IMR-90 (cell line): ENCODE results near the gene NKD1. TPM values are rescaled to one million over a fixed set of nuclear protein-coding genes. Genes with fewer than 3 reads are reported as not detected.

Source experiments
- ATAC-seq: fragments of 200-7000 bp; cut with Tn5 transposase; 2 replicates; pipeline ENCODE4 v1.9.1; 2020; ENCODE audit warnings: low read depth, mild to moderate bottlenecking, moderate library complexity
- BruUV-seq: library from RNA; stranded (reverse); fragments of 400-500 nt; replicated peaks from 2 replicates; lab custom pipeline; 2021; lab: Mats Ljungman, UMichigan
- CTCF ChIA-PET: fragments of 300-600 bp; formaldehyde crosslinking; extraction: SDS; loops from one replicate; lab custom pipeline; 2021; ENCODE audit warnings: antibody characterized with exemption; lab: Yijun Ruan, JAX
- POLR2A ChIA-PET: fragments of 300-600 bp; sonication (Branson Sonifier 250); formaldehyde crosslinking; loops from one replicate; lab custom pipeline; 2022; ENCODE audit warnings: antibody characterized with exemption; ENCODE audit not compliant: unreplicated experiment; lab: Charles Lee
- DNase-seq: peaks from one replicate; pipeline ENCODE4 v3.0.0; 2013
- H2AFZ ChIP-seq: replicated peaks from 2 replicates; pipeline ENCODE3; 2013; ENCODE audit warnings: low read length, mild to moderate bottlenecking; ENCODE audit not compliant: poor library complexity
- H2AK5ac ChIP-seq: 2 replicates; pipeline ENCODE4 v1.6.1; 2013; ENCODE audit warnings: low read depth, low read length, inconsistent platforms
- H2AK9ac ChIP-seq: replicated peaks from 2 replicates; pipeline ENCODE3; 2013; ENCODE audit warnings: mild to moderate bottlenecking, low read depth, low read length, moderate library complexity; ENCODE audit not compliant: poor library complexity
- H2BK120ac ChIP-seq: 2 replicates; pipeline ENCODE4 v1.6.1; 2013; ENCODE audit warnings: low read depth, low read length, inconsistent platforms
- H2BK15ac ChIP-seq: 3 replicates; pipeline ENCODE4 v1.6.1; 2013; ENCODE audit warnings: low read depth, low read length, inconsistent platforms
- H2BK20ac ChIP-seq: 2 replicates; pipeline ENCODE4 v1.6.1; 2013; ENCODE audit warnings: low read depth, mild to moderate bottlenecking, inconsistent platforms, low read length, moderate library complexity
- H2BK5ac ChIP-seq: 2 replicates; pipeline ENCODE4 v1.6.1; 2013; ENCODE audit warnings: mild to moderate bottlenecking, low read depth, low read length, inconsistent platforms; ENCODE audit not compliant: poor library complexity, severe bottlenecking
- H3K14ac ChIP-seq: replicated peaks from 2 replicates; pipeline ENCODE4 v1.6.1; 2013; ENCODE audit warnings: low read depth, low read length, inconsistent platforms
- H3K18ac ChIP-seq: 2 replicates; pipeline ENCODE4 v1.6.1; 2013; ENCODE audit warnings: low read depth, low read length, control low read depth
- H3K23ac ChIP-seq: 2 replicates; pipeline ENCODE4 v1.6.1; 2013; ENCODE audit warnings: low read depth, low read length, inconsistent platforms
- H3K27ac ChIP-seq: 2 replicates; pipeline ENCODE4 v1.5.1; 2013; ENCODE audit warnings: mild to moderate bottlenecking, control low read depth, low read length; ENCODE audit not compliant: insufficient read depth
- H3K27me3 ChIP-seq: 2 replicates; pipeline ENCODE4 v1.6.1; 2013; ENCODE audit warnings: low read length; ENCODE audit not compliant: control insufficient read depth, insufficient read depth
- H3K36me3 ChIP-seq: 2 replicates; pipeline ENCODE4 v1.6.1; 2013; ENCODE audit warnings: low read length, mixed read lengths; ENCODE audit not compliant: control insufficient read depth, insufficient read depth
- H3K4ac ChIP-seq: 2 replicates; pipeline ENCODE4 v1.6.1; 2013; ENCODE audit warnings: low read depth, low read length, inconsistent platforms
- H3K4me1 ChIP-seq: 2 replicates; pipeline ENCODE4 v1.6.1; 2013; ENCODE audit warnings: low read length, mixed read lengths; ENCODE audit not compliant: control insufficient read depth, insufficient read depth
- H3K4me2 ChIP-seq: 2 replicates; pipeline ENCODE4 v1.6.1; 2013; ENCODE audit warnings: low read depth, mild to moderate bottlenecking, control low read depth, low read length, moderate library complexity
- H3K4me3 ChIP-seq: 2 replicates; pipeline ENCODE4 v1.5.1; 2013; ENCODE audit warnings: low read depth, mild to moderate bottlenecking, control low read depth, low read length, moderate library complexity; ENCODE audit not compliant: insufficient read depth
- H3K56ac ChIP-seq: 2 replicates; pipeline ENCODE4 v1.6.1; 2013; ENCODE audit warnings: low read length, inconsistent platforms; ENCODE audit not compliant: insufficient read depth; ENCODE audit errors: extremely low read depth
- H3K79me1 ChIP-seq, 2 experiments: 2 replicates each; pipeline ENCODE4 v1.6.1; 2013; ENCODE audit warnings: low read length in 2 of 2, inconsistent platforms in 1 of 2, low read depth in 1 of 2
- H3K9ac ChIP-seq: 2 replicates; pipeline ENCODE4 v1.6.1; 2013; ENCODE audit warnings: low read depth, low read length, control low read depth
- H3K9me1 ChIP-seq: 2 replicates; pipeline ENCODE4 v1.6.1; 2013; ENCODE audit warnings: low read length, inconsistent platforms; ENCODE audit not compliant: insufficient read depth
- H3K9me3 ChIP-seq: 2 replicates; pipeline ENCODE4 v1.6.1; 2013; ENCODE audit warnings: low read length; ENCODE audit not compliant: control insufficient read depth, insufficient read depth
- H4K20me1 ChIP-seq: 2 replicates; pipeline ENCODE4 v1.6.1; 2013; ENCODE audit warnings: low read length, inconsistent platforms; ENCODE audit not compliant: insufficient read depth
- H4K5ac ChIP-seq: 2 replicates; pipeline ENCODE4 v1.6.1; 2013; ENCODE audit warnings: mild to moderate bottlenecking, low read depth, low read length, control low read depth
- H4K8ac ChIP-seq, 2 experiments: 2 replicates each; pipeline ENCODE4 v1.6.1; 2013; ENCODE audit warnings: low read depth in 2 of 2, low read length in 2 of 2, control low read depth in 1 of 2, inconsistent platforms in 1 of 2
- H4K91ac ChIP-seq: 2 replicates; pipeline ENCODE4 v1.6.1; 2013; ENCODE audit warnings: low read depth, low read length, inconsistent platforms; ENCODE audit not compliant: insufficient read depth
- BHLHE40 ChIP-seq: fragments of 150-350 bp; IDR thresholded peaks from 2 replicates; pipeline ENCODE4 v1.6.1; 2016; ENCODE audit warnings: mild to moderate bottlenecking, low read depth, low read length
- CEBPB ChIP-seq: IDR thresholded peaks from 2 replicates; pipeline ENCODE4 v1.6.1; 2012; ENCODE audit warnings: low read depth, low read length, improper control_type of control experiment
- CHD1 ChIP-seq: IDR thresholded peaks from 2 replicates; pipeline ENCODE4 v1.6.1; 2012; ENCODE audit warnings: low read depth, low read length, improper control_type of control experiment
- CTCF ChIP-seq: conservative IDR thresholded peaks from 2 replicates; pipeline ENCODE4 v1.5.1; 2012; ENCODE audit warnings: mild to moderate bottlenecking, low read depth, low read length, improper control_type of control experiment
- ELK1 ChIP-seq: fragments of 150-350 bp; IDR thresholded peaks from 2 replicates; pipeline ENCODE4 v1.6.1; 2016; ENCODE audit warnings: low read depth, mild to moderate bottlenecking, low read length, moderate library complexity, borderline replicate concordance
- FOS ChIP-seq: fragments of 150-350 bp; IDR thresholded peaks from 2 replicates; pipeline ENCODE4 v1.6.1; 2016; ENCODE audit warnings: low read depth, low read length
- MAZ ChIP-seq: IDR thresholded peaks from 2 replicates; pipeline ENCODE4 v1.6.1; 2012; ENCODE audit warnings: low read depth, mild to moderate bottlenecking, low read length, improper control_type of control experiment, moderate library complexity, borderline replicate concordance
- MXI1 ChIP-seq: IDR thresholded peaks from 2 replicates; pipeline ENCODE4 v1.6.1; 2012; ENCODE audit warnings: low read depth, mild to moderate bottlenecking, low read length, moderate library complexity, borderline replicate concordance
- NFE2L2 ChIP-seq: fragments of 150-350 bp; IDR thresholded peaks from 2 replicates; pipeline ENCODE4 v1.6.1; 2016; ENCODE audit warnings: low read depth, mild to moderate bottlenecking, low read length
- POLR2A ChIP-seq: IDR thresholded peaks from 2 replicates; pipeline ENCODE4 v1.6.1; 2012; ENCODE audit warnings: mild to moderate bottlenecking, low read depth, low read length
- RAD21 ChIP-seq: IDR thresholded peaks from 2 replicates; pipeline ENCODE4 v1.6.1; 2012; ENCODE audit warnings: low read length, improper control_type of control experiment
- RCOR1 ChIP-seq: IDR thresholded peaks from 2 replicates; pipeline ENCODE4 v1.6.1; 2012; ENCODE audit warnings: mild to moderate bottlenecking, low read length, improper control_type of control experiment; ENCODE audit not compliant: insufficient replicate concordance
- RFX5 ChIP-seq: IDR thresholded peaks from 2 replicates; pipeline ENCODE4 v1.8.0; 2012; ENCODE audit warnings: low read depth, mild to moderate bottlenecking, low read length, moderate library complexity
- SMC3 ChIP-seq: fragments of 150-350 bp; IDR thresholded peaks from 2 replicates; pipeline ENCODE4 v1.6.1; 2016; ENCODE audit warnings: low read depth, mild to moderate bottlenecking, antibody characterized with exemption, low read length, moderate library complexity
- WGBS, 2 experiments: methylation state at CpG; one replicate each; pipeline versions ENCODE4 v1.1.5 to v1.1.7; 2013; ENCODE audit warnings: missing lambda C conversion rate in 2 of 2; ENCODE audit not compliant: insufficient read length in 1 of 2; ENCODE audit errors: extremely low coverage in 2 of 2; 5-methylcytosine and 5-hydroxymethylcytosine counted together
- dilution Hi-C: fragments of 300-500 bp; cut with HindIII; formaldehyde crosslinking; loops from one replicate; pipeline ENCODE4 v1.14.3; 2018; ENCODE audit warnings: low sequenced_read_pairs; ENCODE audit not compliant: unreplicated experiment
- in situ Hi-C: fragments of 300-500 bp; cut with MboI; formaldehyde crosslinking; loops from 3 replicates; pipeline ENCODE4 v1.14.3; 2019; ENCODE audit warnings: low sequenced_read_pairs, inconsistent platforms, mixed read lengths
- intact Hi-C: fragments of 100-400 bp; cut with micrococcal nuclease; formaldehyde crosslinking; loops from 2 replicates; pipeline ENCODE4 v1.10.0; 2022
- polyA plus RNA-seq, 3 experiments: library from polyadenylated mRNA; depleted of rRNA; stranded (reverse); fragments of >200 nt; gene quantifications; 2 replicates each; pipeline ENCODE4 v1.2.3, GENCODE V29; 2012; ENCODE audit warnings: low replicate concordance in 1 of 3
- total RNA-seq: library from RNA; depleted of rRNA; stranded (reverse); fragments of >200 nt; gene quantifications from 2 replicates; pipeline ENCODE4 v1.2.3, GENCODE V29; 2012
- TF ChIP-seq, protein P1 (sequence below): fragments of 150-350 bp; IDR thresholded peaks from 2 replicates; pipeline ENCODE4 v1.6.1; 2017; ENCODE audit warnings: mild to moderate bottlenecking, antibody characterized with exemption, low read length, low read depth

NKD1 gene
- total and polyA plus RNA-seq, 2 of the 4 experiments (the other 2 are of a cell fraction) = not detected

DNA sequence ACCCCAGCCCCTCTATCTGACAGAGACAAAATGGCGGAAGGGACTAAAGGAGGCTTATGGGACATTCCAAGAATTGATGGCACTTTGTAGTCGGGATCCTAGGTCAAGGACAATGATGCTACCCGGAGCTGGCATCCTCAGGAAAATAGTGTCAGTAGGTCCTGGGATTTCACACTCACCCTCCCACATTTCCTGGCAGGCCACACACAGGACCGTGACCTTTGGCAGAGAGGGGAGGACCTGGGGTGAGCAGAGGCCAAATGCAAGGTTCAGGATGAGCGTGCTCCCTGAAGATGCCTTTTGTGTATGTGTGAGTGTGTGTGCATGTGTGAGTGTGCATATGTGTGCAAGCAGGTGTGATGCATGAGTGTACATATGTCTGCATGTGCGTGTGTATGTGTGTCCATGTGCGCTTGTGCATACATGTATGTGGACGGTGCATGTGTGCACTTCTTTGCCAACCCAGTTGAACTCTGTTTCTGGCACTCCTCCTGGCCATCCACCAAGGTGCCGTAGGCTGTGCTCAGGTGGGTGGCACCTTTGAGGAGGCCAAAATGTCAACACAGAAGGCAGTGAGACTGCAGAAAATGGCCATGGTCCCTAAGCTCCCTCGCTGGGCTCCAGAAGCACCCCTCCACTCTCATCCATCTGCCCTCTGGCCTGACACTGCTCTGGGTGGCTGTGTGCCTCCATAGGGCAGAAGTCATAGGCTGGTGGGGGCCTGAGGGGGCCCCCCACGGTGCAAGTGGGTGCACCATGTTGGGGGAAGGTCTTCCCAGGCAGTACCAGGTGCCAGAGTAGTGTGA, 72.7 kb downstream of the NKD1 start:
- POLR2A ChIA-PET = no interaction called here
- TF ChIP-seq RFX5 = no peak
- no peak for TF ChIP-seq MXI1
- TF ChIP-seq MAZ = no peak
- no peak for TF ChIP-seq POLR2A
- TF ChIP-seq SMC3 = no peak
- no peak for TF ChIP-seq CHD1
- TF ChIP-seq CEBPB = no peak
- no peak for TF ChIP-seq RCOR1
- TF ChIP-seq RAD21 = no peak
- no peak for TF ChIP-seq FOS
- TF ChIP-seq NFE2L2 = no peak
- no peak for TF ChIP-seq BHLHE40
- TF ChIP-seq CTCF = no peak
- TF ChIP-seq ELK1 = no peak
- TF ChIP-seq, protein P1, sequence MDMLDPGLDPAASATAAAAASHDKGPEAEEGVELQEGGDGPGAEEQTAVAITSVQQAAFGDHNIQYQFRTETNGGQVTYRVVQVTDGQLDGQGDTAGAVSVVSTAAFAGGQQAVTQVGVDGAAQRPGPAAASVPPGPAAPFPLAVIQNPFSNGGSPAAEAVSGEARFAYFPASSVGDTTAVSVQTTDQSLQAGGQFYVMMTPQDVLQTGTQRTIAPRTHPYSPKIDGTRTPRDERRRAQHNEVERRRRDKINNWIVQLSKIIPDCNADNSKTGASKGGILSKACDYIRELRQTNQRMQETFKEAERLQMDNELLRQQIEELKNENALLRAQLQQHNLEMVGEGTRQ = no peak

More for the DNA sequence above, 72.7 kb downstream of the NKD1 start:
- Histone ChIP-seq H3K27ac (no peak overlapping the region), H3K23ac (no peak overlapping the region), H2BK120ac (no peak overlapping the region), H2AK5ac (no peak overlapping the region), H4K8ac (no peak overlapping the region), H3K79me1 (no peaks in the 10 kb centered on the region), H3K4me3 (no peak overlapping the region), H2BK15ac (no peak overlapping the region), H3K4me2 (no peak overlapping the region), H2AK9ac (no peak overlapping the region), H4K5ac (no peak overlapping the region), H3K9me3 (no peaks in the 10 kb centered on the region), H2BK20ac (no peak overlapping the region), H2BK5ac (no peak overlapping the region), H3K4me1 (no peaks in the 10 kb centered on the region), H3K4ac (no peak overlapping the region), H3K9me1 (no peaks in the 10 kb centered on the region), H3K56ac (no peak overlapping the region), H3K36me3 (no peaks in the 10 kb centered on the region), H3K9ac (no peak overlapping the region), H3K27me3 (no peaks in the 10 kb centered on the region; the same call in none of the 2 replicates), H4K91ac (no peak overlapping the region), H2AFZ (no peak overlapping the region), H4K20me1 (no peaks in the 10 kb centered on the region), H3K14ac (no peak overlapping the region), H3K18ac (no peak overlapping the region)
- DNase-seq (no peak), ATAC-seq (no peak)
- CTCF ChIA-PET = no interaction called here
- intact Hi-C loops = no loop called here
- 80% methylated on average over 5 of the region's 11 CpGs; no CpG with 5 or more reads in 1 of the 2 experiments for WGBS, 2 experiments
- in situ Hi-C loops = no loop called here
- dilution Hi-C loops = no loop called here
- no TSS peak for BruUV-seq
